ENCODE results near the gene SHROOM2.

DNA sequence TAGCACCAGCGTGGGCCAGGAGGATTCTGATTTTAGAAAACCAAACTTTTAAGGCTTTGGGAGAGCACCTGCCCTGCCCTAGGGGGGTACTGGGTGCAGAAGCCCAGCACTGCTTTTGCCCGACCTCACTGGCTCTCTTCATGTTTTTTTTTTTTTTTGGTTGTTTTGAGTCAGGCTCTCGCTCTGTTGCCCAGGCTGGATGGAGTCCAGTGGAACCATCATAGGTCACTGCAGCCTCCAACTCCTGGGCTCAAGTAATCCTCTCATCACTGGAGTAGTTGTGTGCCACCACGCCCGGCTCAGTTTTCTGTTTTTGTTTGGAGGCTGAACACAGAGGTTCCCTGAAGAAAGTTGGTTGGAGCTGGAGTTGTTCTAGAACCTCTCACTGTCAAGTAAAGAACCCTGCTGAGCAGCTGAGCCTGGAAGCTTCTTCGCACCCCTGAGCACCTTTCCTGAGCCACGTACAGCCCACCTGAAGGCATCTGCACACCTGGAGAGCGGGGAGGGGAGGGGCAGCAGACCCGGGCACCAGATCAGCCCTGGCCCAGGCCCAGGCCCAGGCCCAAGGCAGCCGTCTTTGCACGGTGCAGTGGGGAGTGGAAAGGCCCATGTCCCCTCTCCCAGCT, 49.5 kb downstream of the SHROOM2 start:
- TF ChIP-seq POLR2A (IDR thresholded peaks at IDR 0.05): no peak
- no peak for TF ChIP-seq EP300 (IDR thresholded peaks at IDR 0.05)
- TF ChIP-seq, protein P1, sequence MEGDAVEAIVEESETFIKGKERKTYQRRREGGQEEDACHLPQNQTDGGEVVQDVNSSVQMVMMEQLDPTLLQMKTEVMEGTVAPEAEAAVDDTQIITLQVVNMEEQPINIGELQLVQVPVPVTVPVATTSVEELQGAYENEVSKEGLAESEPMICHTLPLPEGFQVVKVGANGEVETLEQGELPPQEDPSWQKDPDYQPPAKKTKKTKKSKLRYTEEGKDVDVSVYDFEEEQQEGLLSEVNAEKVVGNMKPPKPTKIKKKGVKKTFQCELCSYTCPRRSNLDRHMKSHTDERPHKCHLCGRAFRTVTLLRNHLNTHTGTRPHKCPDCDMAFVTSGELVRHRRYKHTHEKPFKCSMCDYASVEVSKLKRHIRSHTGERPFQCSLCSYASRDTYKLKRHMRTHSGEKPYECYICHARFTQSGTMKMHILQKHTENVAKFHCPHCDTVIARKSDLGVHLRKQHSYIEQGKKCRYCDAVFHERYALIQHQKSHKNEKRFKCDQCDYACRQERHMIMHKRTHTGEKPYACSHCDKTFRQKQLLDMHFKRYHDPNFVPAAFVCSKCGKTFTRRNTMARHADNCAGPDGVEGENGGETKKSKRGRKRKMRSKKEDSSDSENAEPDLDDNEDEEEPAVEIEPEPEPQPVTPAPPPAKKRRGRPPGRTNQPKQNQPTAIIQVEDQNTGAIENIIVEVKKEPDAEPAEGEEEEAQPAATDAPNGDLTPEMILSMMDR (IDR thresholded peaks at IDR 0.05): no peak
